ENCODE results near the gene TTC13.
A peak's percentile ranks its signal among the peaks of the same experiment; 100 is the strongest.
"Not testable (repeated sequence)": the region's sequence is repeated elsewhere in the genome, so short reads cannot be mapped to it uniquely, and the experiment has no call there.

The TTC13 gene, protein sequence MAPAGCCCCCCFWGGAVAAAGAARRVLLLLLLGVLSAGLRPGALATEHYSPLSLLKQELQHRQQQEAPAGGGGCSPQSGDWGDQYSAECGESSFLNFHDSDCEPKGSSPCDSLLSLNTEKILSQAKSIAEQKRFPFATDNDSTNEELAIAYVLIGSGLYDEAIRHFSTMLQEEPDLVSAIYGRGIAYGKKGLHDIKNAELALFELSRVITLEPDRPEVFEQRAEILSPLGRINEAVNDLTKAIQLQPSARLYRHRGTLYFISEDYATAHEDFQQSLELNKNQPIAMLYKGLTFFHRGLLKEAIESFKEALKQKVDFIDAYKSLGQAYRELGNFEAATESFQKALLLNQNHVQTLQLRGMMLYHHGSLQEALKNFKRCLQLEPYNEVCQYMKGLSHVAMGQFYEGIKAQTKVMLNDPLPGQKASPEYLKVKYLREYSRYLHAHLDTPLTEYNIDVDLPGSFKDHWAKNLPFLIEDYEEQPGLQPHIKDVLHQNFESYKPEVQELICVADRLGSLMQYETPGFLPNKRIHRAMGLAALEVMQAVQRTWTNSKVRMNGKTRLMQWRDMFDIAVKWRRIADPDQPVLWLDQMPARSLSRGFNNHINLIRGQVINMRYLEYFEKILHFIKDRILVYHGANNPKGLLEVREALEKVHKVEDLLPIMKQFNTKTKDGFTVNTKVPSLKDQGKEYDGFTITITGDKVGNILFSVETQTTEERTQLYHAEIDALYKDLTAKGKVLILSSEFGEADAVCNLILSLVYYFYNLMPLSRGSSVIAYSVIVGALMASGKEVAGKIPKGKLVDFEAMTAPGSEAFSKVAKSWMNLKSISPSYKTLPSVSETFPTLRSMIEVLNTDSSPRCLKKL

DNA sequence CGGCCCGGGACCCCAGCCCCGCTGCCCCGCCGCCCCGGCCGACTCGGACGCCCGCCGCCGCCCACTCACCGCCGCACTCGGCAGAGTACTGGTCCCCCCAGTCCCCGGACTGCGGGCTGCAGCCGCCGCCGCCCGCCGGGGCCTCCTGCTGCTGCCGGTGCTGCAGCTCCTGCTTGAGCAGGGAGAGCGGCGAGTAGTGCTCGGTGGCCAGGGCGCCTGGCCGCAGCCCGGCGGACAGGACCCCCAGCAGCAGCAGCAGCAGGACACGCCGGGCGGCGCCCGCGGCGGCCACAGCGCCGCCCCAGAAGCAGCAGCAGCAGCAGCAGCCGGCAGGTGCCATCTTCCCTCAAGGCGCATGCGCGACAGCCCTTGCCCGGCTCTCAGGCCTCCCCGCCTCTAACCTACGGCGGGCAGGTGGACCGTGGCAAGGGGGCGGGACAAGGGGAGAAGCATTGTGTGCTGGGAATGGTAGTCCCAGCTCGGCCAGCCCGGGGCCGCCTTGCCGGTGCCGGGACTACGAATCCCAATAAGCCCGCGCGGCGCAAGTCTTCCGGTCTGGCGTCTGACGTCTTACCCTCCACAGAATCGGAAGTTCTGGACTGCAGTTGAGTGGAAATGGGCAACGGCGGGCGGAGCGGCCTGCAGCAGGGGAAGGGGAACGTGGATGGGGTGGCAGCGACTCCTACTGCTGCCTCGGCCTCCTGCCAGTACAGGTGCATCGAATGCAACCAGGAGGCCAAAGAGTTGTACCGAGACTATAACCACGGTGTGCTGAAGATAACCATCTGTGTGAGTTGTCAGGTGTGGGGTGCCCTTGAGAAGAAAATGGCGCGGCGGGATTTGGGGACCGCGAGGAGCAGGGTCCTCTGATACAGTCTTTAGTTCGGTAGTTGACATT, at the start of gene TTC13, which contains the start of gene ARV1:
TTC13 (minus strand) TSS at position 371 of the 898 bp plus-strand sequence; CDS start at position 340, 31 bp downstream.
ARV1 (plus strand) TSS at position 604 of the 898 bp plus-strand sequence; CDS start at position 616, 12 bp downstream.
- DNase-seq (ENCODE audit: low read depth, low spot score) = peak; percentile 99

DNA sequence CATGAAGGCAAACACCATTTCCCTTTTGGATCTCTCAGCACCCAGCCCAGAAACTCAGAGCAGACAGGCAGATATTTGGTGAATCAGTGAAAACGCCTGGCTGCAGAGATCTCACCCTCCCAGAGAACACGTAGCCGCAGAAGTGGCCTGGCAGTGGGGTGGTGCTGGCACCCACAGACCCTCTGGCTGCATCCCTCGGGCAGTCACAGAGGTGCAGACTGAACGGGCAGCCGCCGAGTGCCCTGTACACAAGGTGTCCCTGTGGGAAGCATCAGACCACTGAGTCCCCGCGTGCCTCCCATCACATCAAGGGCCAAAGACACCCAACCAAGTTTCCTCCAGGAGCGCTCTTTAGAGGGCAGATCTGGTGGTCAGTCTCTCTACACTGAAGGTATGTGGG, 49.3 kb upstream of the TTC13 start:
- no peak for DNase-seq (ENCODE audit: low read depth, low spot score)

- DNase-seq (ENCODE audit: low read depth, low spot score) = no peak
These were observed 48.7 kb upstream of the TTC13 start for GRCh38 chr1:231027136-231027925.

GRCh38 chr1:231026576-231026975, 47.9 kb upstream of the TTC13 start:
- DNase-seq (ENCODE audit: low read depth, low spot score) = no peak

GRCh38 chr1:231023150-231023549, 44.5 kb upstream of the TTC13 start:
- no peak for DNase-seq (ENCODE audit: low read depth, low spot score)

GRCh38 chr1:231022543-231022942, 43.9 kb upstream of the TTC13 start:
- not testable (repeated sequence) for DNase-seq (ENCODE audit: low read depth, low spot score)

DNA sequence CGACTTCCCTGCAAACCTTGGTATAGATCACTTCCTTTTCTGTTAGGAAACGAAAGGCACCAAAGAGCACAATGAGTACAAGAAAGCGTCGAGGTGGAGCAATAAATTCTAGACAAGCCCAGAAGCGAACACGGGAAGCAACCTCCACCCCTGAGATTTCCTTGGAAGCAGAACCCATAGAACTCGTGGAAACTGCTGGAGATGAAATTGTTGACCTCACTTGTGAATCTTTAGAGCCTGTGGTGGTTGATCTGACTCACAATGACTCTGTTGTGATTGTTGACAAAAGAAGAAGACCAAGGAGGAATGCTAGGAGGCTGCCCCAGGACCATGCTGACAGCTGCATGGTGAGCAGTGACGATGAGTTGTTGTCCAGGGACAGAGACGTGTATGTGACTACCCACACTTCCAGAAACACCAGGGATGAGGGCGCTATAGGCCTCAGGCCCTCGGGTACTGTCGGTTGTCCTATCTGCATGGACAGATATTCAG, 42.9 kb upstream of the TTC13 start:
- no peak for DNase-seq (ENCODE audit: low read depth, low spot score)

DNA sequence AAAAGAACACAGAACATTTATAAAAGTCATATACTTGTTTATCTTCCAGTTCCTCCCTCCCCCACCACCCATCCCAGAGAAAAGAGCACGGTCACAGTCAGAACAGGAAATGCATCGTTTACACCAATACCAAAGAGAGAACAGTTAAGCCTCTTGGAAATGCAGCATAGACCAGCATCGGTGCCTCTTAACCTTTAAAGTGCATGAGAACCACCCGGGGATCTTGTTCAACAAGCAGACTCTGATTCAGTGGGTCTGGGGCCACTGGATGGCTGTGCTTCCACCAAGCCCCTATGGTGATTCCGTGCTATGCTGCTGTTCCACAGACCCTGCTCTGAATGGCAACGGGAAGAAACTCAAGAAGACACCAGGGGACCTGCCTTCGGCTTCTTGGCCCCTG, 42.2 kb upstream of the TTC13 start:
- no peak for DNase-seq (ENCODE audit: low read depth, low spot score)

- no peak for DNase-seq (ENCODE audit: low read depth, low spot score)
These were observed 41.5 kb upstream of the TTC13 start for GRCh38 chr1:231020139-231020601.

GRCh38 chr1:231019711-231020110, 41.0 kb upstream of the TTC13 start:
- no peak for DNase-seq (ENCODE audit: low read depth, low spot score)

DNA sequence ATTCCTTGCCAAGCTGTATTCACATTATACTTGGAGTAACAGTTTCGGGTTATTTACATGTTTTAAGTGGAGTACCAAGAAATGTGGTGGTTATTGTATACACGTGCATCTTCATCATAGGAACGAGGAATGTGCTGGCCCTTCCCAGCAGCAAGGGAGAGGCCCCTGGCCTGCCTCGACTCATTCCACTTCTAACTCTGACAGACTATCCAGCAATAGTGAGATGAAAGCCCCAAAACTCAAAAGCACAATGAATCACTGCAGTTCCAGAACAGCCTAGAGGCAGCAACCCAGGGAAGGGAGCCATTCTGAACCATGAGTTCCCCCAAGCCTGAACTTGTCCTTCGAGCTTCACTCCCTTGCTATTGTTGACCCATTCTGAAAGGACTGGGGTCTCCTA, 38.3 kb upstream of the TTC13 start:
- no peak for DNase-seq (ENCODE audit: low read depth, low spot score)

DNA sequence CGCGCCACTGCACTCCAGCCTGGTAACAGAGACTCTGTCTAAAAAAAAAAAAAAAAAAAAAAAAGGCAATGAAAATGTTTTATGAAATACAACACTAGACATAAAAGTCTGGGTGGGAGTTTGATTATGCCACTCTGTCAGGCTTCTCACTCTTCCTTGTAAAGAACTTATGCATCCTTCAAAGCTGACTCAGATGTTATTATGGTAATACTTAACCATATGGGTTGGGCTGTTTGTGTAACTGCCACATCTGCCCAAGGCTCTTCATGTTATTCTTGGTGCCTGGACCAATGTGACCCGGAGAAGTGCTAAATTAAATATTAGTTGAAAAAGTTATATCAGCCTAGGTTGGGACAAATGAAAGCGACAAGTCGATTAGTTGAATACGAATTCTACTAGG, 37.6 kb upstream of the TTC13 start:
- no peak for DNase-seq (ENCODE audit: low read depth, low spot score)

GRCh38 chr1:231013391-231014015, 34.8 kb upstream of the TTC13 start:
- DNase-seq (ENCODE audit: low read depth, low spot score) = no peak

DNA sequence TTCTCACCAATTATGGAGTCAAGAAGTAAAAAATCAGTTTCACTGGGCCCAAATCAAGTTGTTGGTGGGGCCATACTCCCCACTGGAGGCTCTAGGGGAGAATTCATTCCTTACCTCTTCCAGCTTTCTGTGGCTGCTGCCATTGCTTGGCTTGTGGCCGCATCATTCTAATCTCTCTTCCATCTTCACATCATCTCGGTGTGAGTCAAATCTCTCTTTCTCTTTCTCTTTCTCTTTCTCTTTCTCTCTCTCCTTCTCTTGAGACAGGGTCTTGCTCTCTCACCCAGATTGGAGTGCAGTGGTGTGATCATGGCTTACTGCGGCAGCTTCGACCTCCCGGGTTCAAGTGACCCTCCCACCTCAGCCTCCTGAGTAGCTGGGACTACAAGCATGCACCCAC, 33.3 kb upstream of the TTC13 start:
- DNase-seq (ENCODE audit: low read depth, low spot score) = no peak

DNA sequence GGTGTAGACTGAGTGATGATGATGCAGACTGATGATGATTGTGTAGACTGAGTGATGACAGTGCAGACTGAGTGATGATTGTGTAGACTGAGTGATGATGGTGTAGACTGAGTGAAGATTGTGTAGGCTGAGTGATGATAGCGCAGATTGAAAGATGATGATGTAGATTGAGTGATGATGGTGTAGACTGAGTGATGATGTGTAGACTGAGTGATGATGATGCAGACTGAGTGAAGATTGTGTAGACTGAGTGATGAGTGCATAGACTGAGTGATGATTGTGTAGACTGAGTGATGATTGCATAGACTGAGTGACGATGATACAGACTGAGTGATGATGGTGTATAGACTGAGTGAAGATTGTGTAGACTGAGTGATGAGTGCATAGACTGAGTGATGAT, 32.7 kb upstream of the TTC13 start:
- DNase-seq (ENCODE audit: low read depth, low spot score) = no peak

- not testable (repeated sequence) for DNase-seq (ENCODE audit: low read depth, low spot score)
These were observed 28.9 kb upstream of the TTC13 start for GRCh38 chr1:231007535-231007934.

- no peak for DNase-seq (ENCODE audit: low read depth, low spot score)
These were observed 23.2 kb upstream of the TTC13 start for GRCh38 chr1:231001892-231002291.

- DNase-seq (ENCODE audit: low read depth, low spot score) = no peak
These were observed 22.0 kb upstream of the TTC13 start for GRCh38 chr1:231000639-231001038.

- no peak for DNase-seq (ENCODE audit: low read depth, low spot score)
These were observed 21.5 kb upstream of the TTC13 start for GRCh38 chr1:231000201-231000600.

DNA sequence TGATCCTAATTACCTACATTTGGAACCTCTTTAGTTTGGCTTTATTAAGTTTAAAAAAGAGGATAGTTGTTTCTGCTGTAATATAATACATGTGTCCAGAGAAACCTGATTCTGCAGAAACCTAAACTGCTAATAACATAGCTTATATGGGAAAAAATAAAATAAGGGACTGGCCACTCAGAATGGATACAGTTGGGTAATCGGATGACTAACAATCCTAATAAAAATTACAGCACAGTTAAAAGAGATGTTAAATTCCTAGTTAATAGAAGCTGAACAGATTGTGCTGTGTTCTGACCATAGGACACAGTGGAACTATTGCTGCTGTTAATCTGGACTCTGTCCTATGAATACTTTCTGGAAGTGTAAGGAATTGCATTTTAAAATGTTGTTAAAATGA, 16.2 kb upstream of the TTC13 start:
- DNase-seq (ENCODE audit: low read depth, low spot score) = no peak
